H1 (cell line): ENCODE measurements around the gene GLCE. TPM values are rescaled to one million over a fixed set of nuclear protein-coding genes. Genes with fewer than 3 reads are reported as not detected.

Experiments used
- CTCF ChIA-PET: fragments of 300-600 bp; sonication (Branson Sonifier 250); formaldehyde crosslinking; loops from one replicate; lab custom pipeline; 2021; ENCODE audit not compliant: partially characterized antibody; lab: Charles Lee
- POLR2A ChIA-PET: fragments of 300-600 bp; sonication (Branson Sonifier 250); formaldehyde crosslinking; loops from one replicate; lab custom pipeline; 2021; ENCODE audit warnings: inconsistent platforms; ENCODE audit not compliant: partially characterized antibody; lab: Charles Lee
- DNase-seq, 2 experiments: peaks; one replicate each; pipeline versions ENCODE4 v3.0.0 to v3.0.0-alpha.2; 2010 to 2022; ENCODE audit warnings: low spot score in 2 of 2, low read depth in 1 of 2, mixed read lengths in 1 of 2
- FAIRE-seq: peaks from 2 replicates; lab custom pipeline; 2011; peaks lifted over from hg19 to GRCh38; lab: Jason Lieb, UNC
- H2AFZ ChIP-seq: 2 replicates; pipeline ENCODE4 v1.8.1; 2012; ENCODE audit warnings: low read length, inconsistent platforms
- H2AK5ac ChIP-seq: 2 replicates; pipeline ENCODE4 v1.6.1; 2013; ENCODE audit warnings: low read depth, low read length
- H2BK120ac ChIP-seq: replicated peaks from 2 replicates; pipeline ENCODE3; 2013; ENCODE audit warnings: low read depth, low read length, inconsistent platforms
- H2BK12ac ChIP-seq: 2 replicates; pipeline ENCODE4 v1.6.1; 2013; ENCODE audit warnings: low read depth, low read length
- H2BK15ac ChIP-seq: 2 replicates; pipeline ENCODE4 v1.6.1; 2013; ENCODE audit warnings: low read length
- H2BK20ac ChIP-seq: 2 replicates; pipeline ENCODE4 v1.6.1; 2013; ENCODE audit warnings: low read length
- H2BK5ac ChIP-seq: 2 replicates; pipeline ENCODE4 v1.6.1; 2013; ENCODE audit warnings: low read depth, low read length
- H3K14ac ChIP-seq: 2 replicates; pipeline ENCODE4 v1.6.1; 2013; ENCODE audit warnings: inconsistent platforms; ENCODE audit not compliant: insufficient read length
- H3K18ac ChIP-seq: 2 replicates; pipeline ENCODE4 v1.6.1; 2013; ENCODE audit warnings: low read length; ENCODE audit errors: extremely low read depth
- H3K23ac ChIP-seq: 2 replicates; pipeline ENCODE4 v1.6.1; 2013; ENCODE audit warnings: inconsistent platforms; ENCODE audit not compliant: insufficient read length
- H3K23me2 ChIP-seq: 2 replicates; pipeline ENCODE4 v1.6.1; 2013; ENCODE audit warnings: low read depth, low read length
- H3K27ac ChIP-seq: 2 replicates; pipeline ENCODE4 v1.6.1; 2011; ENCODE audit warnings: low read depth, low read length, inconsistent platforms
- H3K27me3 ChIP-seq, 4 experiments: replicated peaks in 1 of 4; 1 replicate in 1 of 4; 2 replicates in 3 of 4; pipeline versions ENCODE4 v1.6.1 to v1.8.1; 2011 to 2013; ENCODE audit warnings: low read length in 3 of 4, mild to moderate bottlenecking in 3 of 4, inconsistent platforms in 2 of 4, mixed read lengths in 2 of 4, moderate library complexity in 1 of 4; ENCODE audit not compliant: control insufficient read depth in 3 of 4, insufficient read depth in 3 of 4; ENCODE audit errors: extremely low read depth in 1 of 4
- H3K36me3 ChIP-seq, 4 experiments: 2 replicates each; pipeline versions ENCODE4 v1.6.1 to v1.8.1; 2011 to 2013; ENCODE audit warnings: mild to moderate bottlenecking in 4 of 4, low read length in 3 of 4, moderate library complexity in 2 of 4, control low read depth in 1 of 4, inconsistent platforms in 1 of 4; ENCODE audit not compliant: insufficient read depth in 4 of 4, control insufficient read depth in 2 of 4
- H3K4ac ChIP-seq: replicated peaks from 2 replicates; pipeline ENCODE3; 2013; ENCODE audit warnings: low read length, low read depth, mixed read lengths, inconsistent platforms; ENCODE audit not compliant: insufficient read length
- H3K4me1 ChIP-seq, 4 experiments: replicated peaks in 1 of 4; 1 replicate in 1 of 4; 2 replicates in 3 of 4; pipeline versions ENCODE4 v1.6.1 to v1.8.1; 2011 to 2013; ENCODE audit warnings: low read length in 3 of 4, inconsistent platforms in 2 of 4, mixed read lengths in 1 of 4; ENCODE audit not compliant: insufficient read depth in 4 of 4, control insufficient read depth in 3 of 4
- H3K4me2 ChIP-seq, 2 experiments: 2 replicates each; pipeline versions ENCODE4 v1.6.1 to v1.8.1; 2011 to 2013; ENCODE audit warnings: low read depth in 2 of 2, low read length in 2 of 2, control low read depth in 1 of 2, inconsistent platforms in 1 of 2, mild to moderate bottlenecking in 1 of 2; ENCODE audit not compliant: insufficient read depth in 1 of 2
- H3K4me3 ChIP-seq, 4 experiments: fragments of 200-600, 300-600 bp in 1 of 4; sonication (generic), shearing (Covaris generic), sonication (Bioruptor Twin) in 1 of 4; 2 replicates each; pipeline versions ENCODE4 v1.5.1 to v1.8.1; 2011 to 2016; ENCODE audit warnings: low read length in 4 of 4, low read depth in 3 of 4, control low read depth in 2 of 4, inconsistent platforms in 2 of 4, mild to moderate bottlenecking in 2 of 4, mixed read lengths in 1 of 4, moderate library complexity in 1 of 4; ENCODE audit not compliant: insufficient read depth in 2 of 4; ENCODE audit errors: extremely low read depth in 1 of 4
- H3K56ac ChIP-seq: replicated peaks from 2 replicates; pipeline ENCODE3; 2013; ENCODE audit warnings: low read depth, mild to moderate bottlenecking, mixed read lengths, low read length, inconsistent platforms; ENCODE audit not compliant: insufficient read length
- H3K79me1 ChIP-seq: 2 replicates; pipeline ENCODE4 v1.6.1; 2013; ENCODE audit warnings: low read depth, low read length, control low read depth
- H3K79me2 ChIP-seq, 2 experiments: 2 replicates each; pipeline versions ENCODE4 v1.6.1 to v1.8.1; 2012 to 2013; ENCODE audit warnings: low read length in 2 of 2, mild to moderate bottlenecking in 2 of 2, inconsistent platforms in 1 of 2; ENCODE audit not compliant: insufficient read depth in 2 of 2, control insufficient read depth in 1 of 2
- H3K9ac ChIP-seq, 4 experiments: replicated peaks in 1 of 4; 1 replicate in 1 of 4; 2 replicates in 3 of 4; pipeline versions ENCODE4 v1.6.1 to v1.8.1; 2011 to 2013; ENCODE audit warnings: low read depth in 3 of 4, low read length in 3 of 4, control low read depth in 2 of 4, mild to moderate bottlenecking in 2 of 4, moderate library complexity in 2 of 4, inconsistent platforms in 1 of 4; ENCODE audit errors: extremely low read depth in 1 of 4
- H3K9me3 ChIP-seq, 2 experiments: 2 replicates each; pipeline versions ENCODE4 v1.6.1 to v1.8.1; 2012 to 2013; ENCODE audit warnings: mild to moderate bottlenecking in 2 of 2, moderate library complexity in 2 of 2, control low read depth in 1 of 2, inconsistent platforms in 1 of 2, low read depth in 1 of 2, low read length in 1 of 2, mixed read lengths in 1 of 2; ENCODE audit not compliant: insufficient read depth in 2 of 2
- H4K20me1 ChIP-seq, 2 experiments: replicated peaks in 1 of 2; 2 replicates each; pipeline versions ENCODE3 to v1.8.1; 2011 to 2013; ENCODE audit warnings: inconsistent platforms in 2 of 2, low read length in 2 of 2, mild to moderate bottlenecking in 1 of 2; ENCODE audit not compliant: insufficient read depth in 2 of 2, control insufficient read depth in 1 of 2
- H4K5ac ChIP-seq: 2 replicates; pipeline ENCODE4 v1.6.1; 2013; ENCODE audit warnings: low read length, low read depth, mixed read lengths, inconsistent platforms; ENCODE audit not compliant: insufficient read length
- H4K8ac ChIP-seq: 2 replicates; pipeline ENCODE4 v1.8.0; 2013; ENCODE audit warnings: mild to moderate bottlenecking, moderate library complexity, low read length, inconsistent platforms; ENCODE audit not compliant: insufficient read depth; ENCODE audit errors: extremely low read depth
- H4K91ac ChIP-seq: replicated peaks from 2 replicates; pipeline ENCODE3; 2013; ENCODE audit warnings: low read length, mixed read lengths, inconsistent platforms; ENCODE audit not compliant: insufficient read length
- ASH2L ChIP-seq: fragments of 200-600, 300-600 bp; sonication (generic); IDR thresholded peaks from one replicate; pipeline ENCODE4 v1.7.1; 2017; ENCODE audit warnings: low read length
- BACH1 ChIP-seq: IDR thresholded peaks from 2 replicates; pipeline ENCODE4 v1.6.1; 2012; ENCODE audit warnings: low read length, improper control_type of control experiment
- BRCA1 ChIP-seq: IDR thresholded peaks from 2 replicates; pipeline ENCODE4 v1.6.1; 2012; ENCODE audit warnings: low read depth, low read length, improper control_type of control experiment
- CREB1 ChIP-seq: IDR thresholded peaks from 2 replicates; pipeline ENCODE4 v1.6.1; 2012; ENCODE audit warnings: inconsistent platforms
- CTBP2 ChIP-seq: IDR thresholded peaks from 2 replicates; pipeline ENCODE4 v1.7.0; 2011; ENCODE audit warnings: borderline replicate concordance, mild to moderate bottlenecking, moderate library complexity, mixed read lengths, low read length; ENCODE audit not compliant: insufficient read depth, insufficient read length
- EGR1 ChIP-seq: IDR thresholded peaks from 2 replicates; pipeline ENCODE4 v1.6.1; 2011; ENCODE audit warnings: low read depth, low read length, borderline replicate concordance
- EP300 ChIP-seq, 2 experiments: IDR thresholded peaks; 1 replicate in 1 of 2; 2 replicates in 1 of 2; pipeline ENCODE4 v1.6.1; 2011 to 2012; ENCODE audit warnings: low read depth in 2 of 2, low read length in 2 of 2, mild to moderate bottlenecking in 2 of 2, borderline replicate concordance in 1 of 2, inconsistent platforms in 1 of 2, moderate library complexity in 1 of 2
- EZH2 ChIP-seq: fragments of 200-600 bp; sonication (generic); IDR thresholded peaks from 2 replicates; pipeline ENCODE4 v1.7.1; 2012; ENCODE audit warnings: low read depth, mild to moderate bottlenecking, moderate library complexity, low read length, inconsistent platforms; ENCODE audit not compliant: severe bottlenecking
- GTF2F1 ChIP-seq: IDR thresholded peaks from 2 replicates; pipeline ENCODE4 v1.6.1; 2012; ENCODE audit warnings: low read depth, low read length, improper control_type of control experiment, borderline replicate concordance
- KDM1A ChIP-seq: fragments of 200-600, 300-600 bp; sonication (generic); IDR thresholded peaks from 2 replicates; pipeline ENCODE4 v1.7.1; 2016; ENCODE audit warnings: mild to moderate bottlenecking, low read length, borderline replicate concordance
- KDM4A ChIP-seq: IDR thresholded peaks from one replicate; pipeline ENCODE4 v1.7.1; 2012; ENCODE audit warnings: low read depth, mild to moderate bottlenecking, moderate library complexity, low read length, inconsistent platforms; ENCODE audit not compliant: severe bottlenecking
- RBBP5 ChIP-seq: IDR thresholded peaks from 2 replicates; pipeline ENCODE4 v1.7.1; 2012; ENCODE audit warnings: low read depth, mild to moderate bottlenecking, inconsistent platforms, low read length, moderate library complexity, borderline replicate concordance
- SIRT6 ChIP-seq: IDR thresholded peaks from one replicate; pipeline ENCODE4 v1.7.1; 2012; ENCODE audit warnings: low read length, inconsistent platforms
- SRF ChIP-seq: IDR thresholded peaks from 2 replicates; pipeline ENCODE4 v1.6.1; 2011; ENCODE audit warnings: mild to moderate bottlenecking, low read depth, low read length, moderate library complexity
- TAF1 ChIP-seq: IDR thresholded peaks from 2 replicates; pipeline ENCODE4 v1.6.1; 2011; ENCODE audit warnings: mild to moderate bottlenecking, low read depth, low read length
- YY1 ChIP-seq: IDR thresholded peaks from 2 replicates; pipeline ENCODE4 v1.6.1; 2011; ENCODE audit warnings: low read depth, mild to moderate bottlenecking, low read length
- polyA plus RNA-seq, 7 experiments: library from polyadenylated mRNA; depleted of rRNA in 3 of 7; stranded (reverse) in 5 of 7; unstranded in 2 of 7; fragments of >200 nt in 5 of 7; fragments of 200-250 nt in 2 of 7; gene quantifications; 1 replicate in 5 of 7; 2 replicates in 1 of 7; 4 replicates in 1 of 7; pipeline versions ENCODE4 v1.2.1 to v1.2.3, GENCODE V29; 2011 to 2013; ENCODE audit warnings: missing spikeins in 2 of 7, mixed read lengths in 2 of 7
- total RNA-seq: library from RNA; stranded (reverse); fragmentation: NEBNext Ultra II Directional; extraction: Animal tissue kit (Norgen Biotek cat#: 25700); gene quantifications from 2 replicates; pipeline ENCODE4 v1.2.1, GENCODE V29; 2021

Gene GLCE
- total and polyA plus RNA-seq, 2 of the 8 experiments (the other 6 are each of a cell fraction or from before 2014, with no cell fraction given): 17.1 to 22.7 TPM

DNA sequence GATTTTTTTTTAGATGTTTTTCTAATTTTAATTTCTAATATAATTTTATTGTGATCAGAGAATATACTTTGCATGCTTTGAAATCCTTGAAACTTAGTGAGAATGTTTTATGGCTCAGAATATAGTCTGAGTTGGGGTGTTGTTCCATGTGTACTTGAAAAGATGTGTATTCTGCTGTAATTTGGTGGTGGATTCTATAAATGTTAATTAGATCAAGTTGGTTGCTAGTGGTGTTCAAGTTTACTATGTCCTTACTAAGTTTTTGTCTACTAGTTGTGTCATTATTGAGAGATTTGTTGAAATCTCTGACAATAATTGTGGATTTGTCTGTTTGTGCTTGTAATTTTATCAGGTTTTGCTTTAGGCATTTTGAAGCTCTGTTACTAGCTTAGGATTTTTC lies 29.7 kb downstream of the GLCE start:
- Histone ChIP-seq H2AFZ (no peak overlapping the region), H2BK120ac (no peak overlapping the region), H3K23me2 (no peaks in the 10 kb centered on the region), H3K23ac (no peak overlapping the region), H3K14ac (no peak overlapping the region), H2AK5ac (no peak overlapping the region), H3K56ac (no peak overlapping the region), H2BK5ac (no peak overlapping the region), H3K4me1 (peaks cover 0 to 6% (median 3%) of the 10 kb centered on the region in 4 experiments; a peak in 3 of 7 replicates), H4K8ac (no peak overlapping the region), H3K79me2 (peaks cover 0 to 90% of the 10 kb centered on the region in 2 experiments; a peak in 2 of 4 replicates), H3K9me3 (no peaks in the 10 kb centered on the region), H3K36me3 (peaks cover 0 to 2% (median 0%) of the 10 kb centered on the region in 4 experiments; a peak in 1 of 8 replicates), H3K18ac (no peak overlapping the region), H4K20me1 (peaks cover 0 to 1% of the 10 kb centered on the region in 2 experiments), H2BK15ac (no peak overlapping the region), H3K4me2 (no peak overlapping the region), H2BK20ac (no peak overlapping the region), H3K4ac (no peak overlapping the region), H3K79me1 (peaks cover 3% of the 10 kb centered on the region; the same call in 1 of the 2 replicates), H3K27me3 (no peaks in the 10 kb centered on the region), H3K9ac (no peak overlapping the region), H3K27ac (no peak overlapping the region), H4K5ac (no peak overlapping the region), H3K4me3 (no peak overlapping the region), H4K91ac (no peak overlapping the region), H2BK12ac (no peak overlapping the region)
- ChIA-PET CTCF (no interaction called here), POLR2A (interaction anchor here (1.0 kb wide), 1 partner anchor 99 kb away, joined by 3 read pairs; no protein-coding TSS in a partner anchor)
- DNase-seq (no peak), FAIRE-seq (no peak)
- TF ChIP-seq EP300 (IDR thresholded peaks at IDR 0.05; ENCODE audit: borderline replicate concordance in 1 of 2, low read depth in 2 of 2, low read length in 2 of 2) (no peak), ASH2L (no peak), GTF2F1 (no peak), RBBP5 (no peak), SRF (no peak), CREB1 (no peak), EGR1 (no peak), BRCA1 (no peak), YY1 (no peak), EZH2 (no peak), BACH1 (no peak), SIRT6 (no peak), CTBP2 (no peak), TAF1 (no peak), KDM4A (no peak), KDM1A (no peak)
